A673 (cell line): ENCODE data around the gene TOM1. TPM values are rescaled to one million over a fixed set of nuclear protein-coding genes. Genes with fewer than 3 reads are reported as not detected.

ENCODE experiments used
- BruUV-seq: library from RNA; stranded (reverse); fragments of 400-500 nt; replicated peaks from 2 replicates; lab custom pipeline; 2021; lab: Mats Ljungman, UMichigan
- CTCF ChIA-PET: fragments of 300-600 bp; sonication (Branson Sonifier 250); formaldehyde crosslinking; loops from one replicate; lab custom pipeline; 2022; ENCODE audit warnings: antibody characterized with exemption; lab: Charles Lee
- POLR2A ChIA-PET: fragments of 300-600 bp; sonication (Branson Sonifier 250); formaldehyde crosslinking; loops from one replicate; lab custom pipeline; 2022; ENCODE audit warnings: antibody characterized with exemption; ENCODE audit not compliant: low non-redundant PET; lab: Charles Lee
- DNase-seq: peaks from one replicate; pipeline ENCODE4 v3.0.0-alpha.2; 2015; ENCODE audit warnings: low spot score
- H3K27ac ChIP-seq: fragments of 200-600 bp; sonication (generic); 2 replicates; pipeline ENCODE4 v1.5.1; 2016; ENCODE audit warnings: mixed run types, low read depth, mild to moderate bottlenecking, mixed read lengths, antibody characterized with exemption, low read length; ENCODE audit not compliant: poor library complexity, severe bottlenecking
- H3K27me3 ChIP-seq: fragments of 200-600 bp; sonication (generic); replicated peaks from 2 replicates; pipeline ENCODE4 v1.6.1; 2017; ENCODE audit warnings: mixed run types, low read depth, mild to moderate bottlenecking, mixed read lengths, antibody characterized with exemption, low read length; ENCODE audit not compliant: insufficient read depth, poor library complexity
- H3K36me3 ChIP-seq: fragments of 200-600 bp; sonication (generic); 2 replicates; pipeline ENCODE4 v1.6.1; 2016; ENCODE audit warnings: mixed run types, mild to moderate bottlenecking, mixed read lengths, antibody characterized with exemption, low read length; ENCODE audit not compliant: insufficient read depth, poor library complexity, severe bottlenecking
- H3K4me1 ChIP-seq: fragments of 200-600 bp; sonication (generic); 2 replicates; pipeline ENCODE4 v1.6.1; 2017; ENCODE audit warnings: mixed run types, mild to moderate bottlenecking, mixed read lengths, antibody characterized with exemption, low read length; ENCODE audit not compliant: insufficient read depth, poor library complexity, severe bottlenecking
- H3K4me3 ChIP-seq: fragments of 200-600 bp; sonication (generic); 2 replicates; pipeline ENCODE4 v1.5.1; 2016; ENCODE audit warnings: low read depth, mixed run types, mild to moderate bottlenecking, mixed read lengths, low read length; ENCODE audit not compliant: poor library complexity, severe bottlenecking
- H3K9me3 ChIP-seq: fragments of 200-600 bp; sonication (generic); 2 replicates; pipeline ENCODE4 v1.6.1; 2016; ENCODE audit warnings: mixed run types, low read depth, mild to moderate bottlenecking, mixed read lengths, antibody characterized with exemption, low read length; ENCODE audit not compliant: poor library complexity, severe bottlenecking
- EZH2 ChIP-seq: fragments of 200-600 bp; sonication (generic); IDR thresholded peaks from 2 replicates; pipeline ENCODE4 v1.6.1; 2017; ENCODE audit warnings: borderline replicate concordance, low read depth, mild to moderate bottlenecking, mixed read lengths, antibody characterized with exemption, low read length; ENCODE audit not compliant: poor library complexity, severe bottlenecking
- intact Hi-C: fragments of 100-400 bp; cut with micrococcal nuclease; formaldehyde crosslinking; loops from one replicate; pipeline ENCODE4 v1.10.0; 2022; ENCODE audit not compliant: unreplicated experiment
- total RNA-seq: library from RNA; stranded (reverse); gene quantifications from 2 replicates; pipeline ENCODE4 v1.2.3, GENCODE V29; 2021
- TF ChIP-seq, protein P1 (sequence below): fragments of 300-800, 200-600 bp; sonication (generic); conservative IDR thresholded peaks from 2 replicates; pipeline ENCODE4 v1.5.1; 2017; ENCODE audit warnings: low read depth, mild to moderate bottlenecking, antibody characterized with exemption, low read length, moderate library complexity, mixed read lengths

The TOM1 gene
- total RNA-seq, 1 experiment from 2014 or later: 22.8 TPM

DNA sequence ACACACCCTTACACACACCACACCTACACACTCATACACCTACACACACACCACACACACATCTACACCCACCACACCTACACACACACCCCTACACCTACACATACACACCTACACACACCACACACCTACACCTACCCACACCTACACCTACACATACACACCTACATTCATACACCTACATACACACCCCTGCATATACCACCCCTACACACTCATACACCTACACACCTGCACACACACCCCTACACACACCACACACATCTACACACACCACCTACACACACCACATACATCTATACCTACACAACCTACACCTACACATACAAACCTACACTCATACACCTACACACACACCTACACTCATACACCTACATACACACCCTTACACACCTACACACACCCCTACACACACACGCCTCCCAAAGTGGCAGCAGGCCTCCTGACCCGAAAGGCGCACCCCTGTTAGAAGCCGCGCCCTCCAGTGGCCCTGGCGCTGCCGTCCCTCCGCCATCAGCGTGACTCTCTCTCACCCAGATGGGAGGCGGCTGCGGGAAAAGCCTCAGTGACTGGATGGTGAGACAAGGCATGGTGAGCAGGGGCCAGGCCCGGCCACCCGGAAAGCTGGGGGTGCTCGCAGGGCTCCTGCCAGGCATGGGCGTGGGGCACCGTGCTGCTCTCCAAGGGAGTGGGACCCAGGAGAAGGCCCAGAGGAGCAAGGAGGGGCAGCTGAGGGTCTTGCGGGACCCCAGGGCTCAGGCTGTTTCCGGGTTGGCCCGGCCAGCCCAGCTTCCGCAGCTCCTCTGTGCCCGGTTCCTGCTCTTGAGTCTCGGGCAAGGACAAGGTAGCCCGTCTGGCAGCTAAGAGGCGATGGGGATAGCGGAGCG lies 44.2 kb downstream of the TOM1 start:
- Histone ChIP-seq H3K4me3 (no peak overlapping the region), H3K4me1 (no peaks in the 10 kb centered on the region), H3K27me3 (no peaks in the 10 kb centered on the region), H3K27ac (no peak overlapping the region), H3K9me3 (no peaks in the 10 kb centered on the region), H3K36me3 (no peaks in the 10 kb centered on the region)
- intact Hi-C loops: no loop called here
- POLR2A ChIA-PET: no interaction called here
- TF ChIP-seq EZH2: no peak
- TF ChIP-seq, protein P1, sequence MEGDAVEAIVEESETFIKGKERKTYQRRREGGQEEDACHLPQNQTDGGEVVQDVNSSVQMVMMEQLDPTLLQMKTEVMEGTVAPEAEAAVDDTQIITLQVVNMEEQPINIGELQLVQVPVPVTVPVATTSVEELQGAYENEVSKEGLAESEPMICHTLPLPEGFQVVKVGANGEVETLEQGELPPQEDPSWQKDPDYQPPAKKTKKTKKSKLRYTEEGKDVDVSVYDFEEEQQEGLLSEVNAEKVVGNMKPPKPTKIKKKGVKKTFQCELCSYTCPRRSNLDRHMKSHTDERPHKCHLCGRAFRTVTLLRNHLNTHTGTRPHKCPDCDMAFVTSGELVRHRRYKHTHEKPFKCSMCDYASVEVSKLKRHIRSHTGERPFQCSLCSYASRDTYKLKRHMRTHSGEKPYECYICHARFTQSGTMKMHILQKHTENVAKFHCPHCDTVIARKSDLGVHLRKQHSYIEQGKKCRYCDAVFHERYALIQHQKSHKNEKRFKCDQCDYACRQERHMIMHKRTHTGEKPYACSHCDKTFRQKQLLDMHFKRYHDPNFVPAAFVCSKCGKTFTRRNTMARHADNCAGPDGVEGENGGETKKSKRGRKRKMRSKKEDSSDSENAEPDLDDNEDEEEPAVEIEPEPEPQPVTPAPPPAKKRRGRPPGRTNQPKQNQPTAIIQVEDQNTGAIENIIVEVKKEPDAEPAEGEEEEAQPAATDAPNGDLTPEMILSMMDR: no peak
- no peak for DNase-seq
- no TSS peak for BruUV-seq
- CTCF ChIA-PET: no interaction called here

GRCh38 chr22:35344956-35345690 lies 45.4 kb downstream of the TOM1 start:
- no TSS peak for BruUV-seq
- POLR2A ChIA-PET: no interaction called here
- no peak for TF ChIP-seq EZH2
- TF ChIP-seq, protein P1: no peak
- Histone ChIP-seq H3K27ac (no peak overlapping the region), H3K9me3 (no peaks in the 10 kb centered on the region), H3K4me3 (no peak overlapping the region), H3K4me1 (peaks cover 4% of the 10 kb centered on the region), H3K36me3 (no peaks in the 10 kb centered on the region), H3K27me3 (no peaks in the 10 kb centered on the region)
- DNase-seq: no peak
- CTCF ChIA-PET: no interaction called here
- intact Hi-C loops: no loop called here

GRCh38 chr22:35345808-35346505 lies 46.3 kb downstream of the TOM1 start:
- Histone ChIP-seq H3K4me3 (no peak overlapping the region), H3K36me3 (no peaks in the 10 kb centered on the region), H3K27ac (no peak overlapping the region), H3K27me3 (no peaks in the 10 kb centered on the region), H3K4me1 (peaks cover 9% of the 10 kb centered on the region), H3K9me3 (no peaks in the 10 kb centered on the region)
- POLR2A ChIA-PET: no interaction called here
- no TSS peak for BruUV-seq
- CTCF ChIA-PET: no interaction called here
- intact Hi-C loops: no loop called here
- no peak for DNase-seq
- TF ChIP-seq, protein P1: no peak
- TF ChIP-seq EZH2: no peak
